GM13976 (cell line): Measurements from ENCODE around the gene GGTA1.

ENCODE experiments used
- DNase-seq: peaks from one replicate; pipeline ENCODE4 v3.0.0; 2012; ENCODE audit warnings: low spot score
- in situ Hi-C: fragments of 300-500 bp; cut with MboI; formaldehyde crosslinking; loops from one replicate; pipeline ENCODE4 v1.12.0; 2022; ENCODE audit warnings: low sequenced_read_pairs, mixed read lengths, inconsistent platforms; ENCODE audit not compliant: unreplicated experiment
- TF ChIP-seq, protein P1 (sequence below): IDR thresholded peaks from 2 replicates; pipeline ENCODE4 v1.5.1; 2012; ENCODE audit warnings: borderline replicate concordance, mild to moderate bottlenecking; ENCODE audit not compliant: insufficient read depth; ENCODE audit errors: extremely low read depth, missing control alignments, control extremely low read depth

Gene GGTA1

DNA sequence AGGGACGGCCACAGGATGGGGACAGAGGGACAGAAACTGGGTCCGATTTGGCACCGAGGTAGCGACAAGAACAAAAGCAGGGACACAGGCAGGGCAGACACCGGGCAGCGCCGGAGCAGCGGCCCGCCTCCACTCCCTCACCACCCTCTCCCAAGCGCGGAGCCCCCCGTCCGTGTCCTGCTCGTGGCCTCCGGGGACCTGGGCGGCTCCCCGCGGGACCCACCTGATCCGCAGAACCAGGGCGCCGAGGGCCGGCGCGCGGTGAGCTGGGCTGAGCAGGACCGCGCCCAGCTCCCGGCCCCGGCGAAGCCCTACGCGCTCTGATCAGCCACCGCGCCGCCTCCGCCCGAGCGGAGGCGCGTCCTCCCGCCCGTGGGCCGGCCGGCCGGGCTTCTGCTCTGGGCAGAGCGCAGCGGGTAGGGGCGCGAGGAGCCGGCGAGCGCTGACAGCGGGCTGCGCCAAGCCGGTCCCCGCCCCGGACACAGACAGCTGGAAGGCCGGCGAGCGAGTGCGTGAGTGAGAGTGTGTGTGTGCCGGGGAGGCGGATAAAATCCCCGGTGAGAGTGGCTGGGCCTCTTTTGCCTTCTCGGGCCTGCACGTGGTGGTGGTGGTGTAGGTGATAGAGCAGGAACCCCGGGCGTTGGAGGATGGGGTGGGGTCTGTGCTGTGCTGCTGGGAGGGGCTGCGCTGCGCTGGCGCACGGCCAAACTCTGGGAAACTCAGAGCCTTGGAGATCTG, at the start of gene GGTA1:
GGTA1 (minus strand) TSS at position 418 of the 738 bp plus-strand sequence. CDS start 31,922 bp downstream, outside the sequence.
- TF ChIP-seq, protein P1, sequence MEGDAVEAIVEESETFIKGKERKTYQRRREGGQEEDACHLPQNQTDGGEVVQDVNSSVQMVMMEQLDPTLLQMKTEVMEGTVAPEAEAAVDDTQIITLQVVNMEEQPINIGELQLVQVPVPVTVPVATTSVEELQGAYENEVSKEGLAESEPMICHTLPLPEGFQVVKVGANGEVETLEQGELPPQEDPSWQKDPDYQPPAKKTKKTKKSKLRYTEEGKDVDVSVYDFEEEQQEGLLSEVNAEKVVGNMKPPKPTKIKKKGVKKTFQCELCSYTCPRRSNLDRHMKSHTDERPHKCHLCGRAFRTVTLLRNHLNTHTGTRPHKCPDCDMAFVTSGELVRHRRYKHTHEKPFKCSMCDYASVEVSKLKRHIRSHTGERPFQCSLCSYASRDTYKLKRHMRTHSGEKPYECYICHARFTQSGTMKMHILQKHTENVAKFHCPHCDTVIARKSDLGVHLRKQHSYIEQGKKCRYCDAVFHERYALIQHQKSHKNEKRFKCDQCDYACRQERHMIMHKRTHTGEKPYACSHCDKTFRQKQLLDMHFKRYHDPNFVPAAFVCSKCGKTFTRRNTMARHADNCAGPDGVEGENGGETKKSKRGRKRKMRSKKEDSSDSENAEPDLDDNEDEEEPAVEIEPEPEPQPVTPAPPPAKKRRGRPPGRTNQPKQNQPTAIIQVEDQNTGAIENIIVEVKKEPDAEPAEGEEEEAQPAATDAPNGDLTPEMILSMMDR = no peak
- in situ Hi-C loops = no loop called here
- DNase-seq = peak; percentile 72

DNA sequence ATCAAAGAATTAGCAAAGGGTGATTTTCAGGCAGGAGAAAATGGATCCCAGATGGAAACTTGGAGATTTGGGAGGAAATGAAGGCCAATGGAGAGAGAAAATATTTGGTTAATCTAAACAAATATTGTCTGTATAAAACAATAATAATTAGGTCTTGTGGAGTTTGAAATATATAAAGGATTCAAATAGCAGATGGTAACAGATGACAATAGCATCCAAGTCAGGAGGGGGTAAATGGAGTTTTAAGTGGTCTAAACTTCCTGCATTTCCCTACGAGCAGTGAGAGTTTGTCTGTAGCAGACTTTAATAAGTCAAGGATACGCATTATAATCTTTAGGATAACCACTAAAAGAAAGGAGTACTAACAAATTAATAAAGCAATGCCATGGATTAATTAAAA, 49.0 kb upstream of the GGTA1 start:
- TF ChIP-seq, protein P1 = no peak
- no peak for DNase-seq
- in situ Hi-C loops = no loop called here

DNA sequence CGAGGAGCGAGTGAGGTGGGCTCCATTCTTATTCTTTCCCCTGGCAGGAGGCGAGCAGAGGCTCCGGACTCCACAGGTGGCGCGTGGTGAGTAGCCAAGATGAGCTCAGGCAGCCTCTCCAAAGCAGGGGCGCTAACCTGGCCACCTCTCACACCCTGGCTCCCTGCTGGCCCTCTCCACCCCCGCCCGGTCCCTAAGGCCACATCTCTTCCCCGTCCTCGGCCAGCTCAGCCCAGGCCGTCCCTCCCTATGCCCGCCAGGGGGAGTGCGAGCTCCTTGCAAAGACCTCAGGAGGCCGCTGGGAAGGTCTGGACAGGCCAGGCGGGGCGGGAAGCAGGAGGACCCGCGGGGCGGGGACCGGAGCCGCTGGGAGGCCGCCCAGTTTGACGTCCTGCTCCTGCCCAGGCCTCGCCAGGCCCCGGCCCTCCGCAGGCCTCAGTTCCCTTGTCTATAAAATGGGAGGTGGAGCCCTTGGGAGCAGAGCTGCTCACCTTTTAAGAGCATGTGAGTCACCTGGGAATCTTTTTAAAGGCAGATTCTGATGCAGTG, 46.3 kb upstream of the GGTA1 start:
- DNase-seq = peak; percentile 93
- TF ChIP-seq, protein P1 = peak; percentile 97
- in situ Hi-C loops = no loop called here

DNA sequence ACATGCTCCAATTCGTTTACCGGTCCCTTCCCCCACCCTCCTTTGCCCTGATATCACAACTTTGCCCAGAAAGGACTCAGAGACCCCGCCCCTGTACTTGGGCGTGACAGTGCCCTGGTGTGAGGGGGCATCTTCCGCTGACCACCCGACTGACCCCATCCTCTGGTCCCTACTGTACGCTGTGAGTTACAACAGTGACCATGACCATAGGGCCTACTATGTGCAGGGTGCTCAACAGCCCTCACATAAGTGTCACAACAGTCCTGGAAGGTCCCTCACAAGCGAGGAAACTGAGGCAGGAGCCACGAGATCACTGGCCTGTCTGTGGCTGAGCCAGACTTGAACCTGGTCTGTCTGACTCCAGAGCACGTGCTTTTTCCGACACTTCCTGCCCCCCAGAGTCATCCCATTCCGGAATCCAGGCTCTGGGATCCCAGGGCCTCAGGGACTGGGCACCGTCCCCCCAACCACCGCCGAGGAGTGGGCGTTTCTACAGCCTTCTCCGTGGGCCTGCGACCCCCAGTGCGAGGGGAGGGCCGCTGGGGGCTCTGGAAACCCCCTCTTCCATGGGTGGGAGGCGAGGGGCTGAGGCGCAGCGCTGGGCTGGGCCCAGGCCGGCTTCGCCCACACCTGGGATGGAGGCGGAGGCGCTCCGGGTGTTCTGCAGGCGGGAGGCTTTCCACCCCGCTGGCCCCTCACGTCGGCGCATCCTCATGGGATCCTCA, 45.7 kb upstream of the GGTA1 start:
- TF ChIP-seq, protein P1 = no peak
- in situ Hi-C loops = no loop called here
- no peak for DNase-seq

DNA sequence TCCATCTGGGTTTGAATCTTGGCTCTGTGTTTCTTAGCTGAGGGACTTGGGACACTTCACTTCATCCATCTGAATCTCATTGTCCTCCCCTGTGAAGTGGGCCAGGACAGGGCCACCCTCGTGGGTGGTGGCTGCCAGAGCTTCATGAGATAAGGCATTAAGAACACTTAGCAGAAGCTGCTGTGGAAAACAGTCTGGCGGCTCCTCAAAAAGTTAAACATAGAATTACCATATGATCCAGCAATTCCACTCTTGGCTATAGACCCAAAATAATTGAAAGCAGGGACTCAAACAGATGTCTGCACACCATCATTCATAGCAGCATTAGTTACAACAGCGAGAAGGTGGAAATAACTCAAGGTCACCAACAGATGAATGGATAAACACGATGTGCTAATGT, 42.4 kb upstream of the GGTA1 start:
- in situ Hi-C loops = no loop called here
- DNase-seq = no peak
- TF ChIP-seq, protein P1 = no peak

DNA sequence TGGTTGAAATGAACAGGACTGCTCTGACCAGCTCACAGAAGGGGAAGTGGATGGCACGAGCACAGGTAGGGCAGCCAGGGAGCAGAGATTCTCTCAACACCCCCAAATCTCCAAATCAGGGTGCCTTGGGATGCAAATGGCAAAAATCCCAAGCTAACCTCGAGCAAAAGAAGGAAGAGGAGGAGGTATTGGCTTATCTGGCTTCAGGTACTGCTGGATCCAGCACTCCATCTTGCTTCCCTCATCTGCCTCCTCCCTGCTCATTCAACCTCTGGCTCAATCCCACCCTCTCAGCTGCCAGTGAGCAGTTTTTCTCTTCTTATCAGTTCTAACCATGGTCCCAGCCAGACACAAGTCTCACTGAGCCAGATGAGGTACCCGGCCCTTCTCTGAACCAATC, 41.6 kb upstream of the GGTA1 start:
- in situ Hi-C loops = no loop called here
- TF ChIP-seq, protein P1 = no peak
- DNase-seq = no peak
